ENCODE data around the gene SYT2.
"Not testable (repeated sequence)": the region's sequence is repeated elsewhere in the genome, so short reads cannot be mapped to it uniquely, and the experiment has no call there.

DNA sequence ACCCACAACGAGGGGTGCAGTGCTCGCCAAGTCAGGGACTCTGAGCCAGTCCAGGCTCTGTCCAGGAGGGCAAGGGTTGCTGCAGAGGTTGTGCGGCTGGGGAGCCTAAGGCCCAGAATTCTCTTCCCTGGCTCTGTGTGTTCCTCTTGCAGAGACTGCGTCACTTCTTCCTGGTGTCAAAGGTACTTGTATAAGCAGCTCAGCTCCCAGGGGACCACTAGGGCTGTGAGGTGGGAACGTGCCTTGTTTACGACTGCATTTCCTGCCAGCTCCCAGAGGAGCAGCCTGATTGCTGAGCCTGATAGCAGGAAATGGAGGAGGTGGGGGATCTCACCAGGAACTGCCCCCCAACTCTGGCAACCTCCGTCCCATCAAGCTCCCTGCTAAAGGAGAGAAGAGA lies 83.2 kb downstream of the SYT2 start:
- TF ChIP-seq, protein P1, sequence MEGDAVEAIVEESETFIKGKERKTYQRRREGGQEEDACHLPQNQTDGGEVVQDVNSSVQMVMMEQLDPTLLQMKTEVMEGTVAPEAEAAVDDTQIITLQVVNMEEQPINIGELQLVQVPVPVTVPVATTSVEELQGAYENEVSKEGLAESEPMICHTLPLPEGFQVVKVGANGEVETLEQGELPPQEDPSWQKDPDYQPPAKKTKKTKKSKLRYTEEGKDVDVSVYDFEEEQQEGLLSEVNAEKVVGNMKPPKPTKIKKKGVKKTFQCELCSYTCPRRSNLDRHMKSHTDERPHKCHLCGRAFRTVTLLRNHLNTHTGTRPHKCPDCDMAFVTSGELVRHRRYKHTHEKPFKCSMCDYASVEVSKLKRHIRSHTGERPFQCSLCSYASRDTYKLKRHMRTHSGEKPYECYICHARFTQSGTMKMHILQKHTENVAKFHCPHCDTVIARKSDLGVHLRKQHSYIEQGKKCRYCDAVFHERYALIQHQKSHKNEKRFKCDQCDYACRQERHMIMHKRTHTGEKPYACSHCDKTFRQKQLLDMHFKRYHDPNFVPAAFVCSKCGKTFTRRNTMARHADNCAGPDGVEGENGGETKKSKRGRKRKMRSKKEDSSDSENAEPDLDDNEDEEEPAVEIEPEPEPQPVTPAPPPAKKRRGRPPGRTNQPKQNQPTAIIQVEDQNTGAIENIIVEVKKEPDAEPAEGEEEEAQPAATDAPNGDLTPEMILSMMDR (conservative IDR thresholded peaks at IDR 0.05 in 1 of 2, IDR thresholded peaks at IDR 0.05 in 1 of 2; ENCODE audit: low read depth in 1 of 2, low read length in 2 of 2): not testable (repeated sequence)
- not testable (repeated sequence) for TF ChIP-seq EZH2 (IDR thresholded peaks at IDR 0.05; ENCODE audit: low read length, missing control alignments)
